ENCODE measurements around the gene AK9.

Gene AK9

DNA sequence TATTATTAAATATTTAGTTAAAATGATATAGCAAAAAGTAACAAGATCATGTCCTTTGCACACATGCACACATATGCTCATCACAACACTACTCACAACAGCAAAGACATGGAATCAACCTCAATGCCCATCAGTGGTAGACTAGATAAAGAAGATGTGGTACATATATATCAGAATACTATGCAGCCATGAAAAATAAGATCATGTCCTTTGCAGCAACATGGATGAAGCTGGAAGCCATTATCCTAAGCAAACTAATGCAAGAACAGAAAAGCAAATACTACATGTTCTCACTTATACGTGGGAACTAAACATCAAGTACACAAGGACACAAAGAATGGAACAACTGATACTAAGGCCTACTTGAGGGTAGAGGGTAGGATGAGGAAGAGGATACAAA lies 14.3 kb downstream of the AK9 start:
- Histone ChIP-seq H3K79me2 (ENCODE audit: insufficient read depth, low read length) (no peaks in the 10 kb centered on the region), H4K20me1 (ENCODE audit: insufficient read depth, low read length) (no peaks in the 10 kb centered on the region), H3K4me3 (ENCODE audit: low read depth, low read length, poor library complexity, severe bottlenecking) (no peak overlapping the region), H2AFZ (ENCODE audit: low read length) (no peak overlapping the region), H3K9me3 (ENCODE audit: low read length) (no peaks in the 10 kb centered on the region), H3K36me3 (ENCODE audit: insufficient read depth, low read length) (no peaks in the 10 kb centered on the region), H3K4me1 (ENCODE audit: insufficient read depth, low read length, severe bottlenecking) (no peaks in the 10 kb centered on the region), H3K27me3 (ENCODE audit: insufficient read depth, low read length) (no peaks in the 10 kb centered on the region), H3K9ac (ENCODE audit: low read length) (no peak overlapping the region), H3K4me2 (ENCODE audit: low read length) (no peak overlapping the region), H3F3A (ENCODE audit: insufficient read depth, low read length) (no peaks in the 10 kb centered on the region), H3K27ac (ENCODE audit: low read depth, low read length, poor library complexity, severe bottlenecking) (no peak overlapping the region), H3K9me2 (ENCODE audit: low read depth, low read length) (no peaks in the 10 kb centered on the region)
- no peak for TF ChIP-seq EZH2 (IDR thresholded peaks at IDR 0.05; ENCODE audit: borderline replicate concordance, low read length)
- TF ChIP-seq, protein P1, sequence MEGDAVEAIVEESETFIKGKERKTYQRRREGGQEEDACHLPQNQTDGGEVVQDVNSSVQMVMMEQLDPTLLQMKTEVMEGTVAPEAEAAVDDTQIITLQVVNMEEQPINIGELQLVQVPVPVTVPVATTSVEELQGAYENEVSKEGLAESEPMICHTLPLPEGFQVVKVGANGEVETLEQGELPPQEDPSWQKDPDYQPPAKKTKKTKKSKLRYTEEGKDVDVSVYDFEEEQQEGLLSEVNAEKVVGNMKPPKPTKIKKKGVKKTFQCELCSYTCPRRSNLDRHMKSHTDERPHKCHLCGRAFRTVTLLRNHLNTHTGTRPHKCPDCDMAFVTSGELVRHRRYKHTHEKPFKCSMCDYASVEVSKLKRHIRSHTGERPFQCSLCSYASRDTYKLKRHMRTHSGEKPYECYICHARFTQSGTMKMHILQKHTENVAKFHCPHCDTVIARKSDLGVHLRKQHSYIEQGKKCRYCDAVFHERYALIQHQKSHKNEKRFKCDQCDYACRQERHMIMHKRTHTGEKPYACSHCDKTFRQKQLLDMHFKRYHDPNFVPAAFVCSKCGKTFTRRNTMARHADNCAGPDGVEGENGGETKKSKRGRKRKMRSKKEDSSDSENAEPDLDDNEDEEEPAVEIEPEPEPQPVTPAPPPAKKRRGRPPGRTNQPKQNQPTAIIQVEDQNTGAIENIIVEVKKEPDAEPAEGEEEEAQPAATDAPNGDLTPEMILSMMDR (IDR thresholded peaks at IDR 0.05; ENCODE audit: low read length) = no peak

DNA sequence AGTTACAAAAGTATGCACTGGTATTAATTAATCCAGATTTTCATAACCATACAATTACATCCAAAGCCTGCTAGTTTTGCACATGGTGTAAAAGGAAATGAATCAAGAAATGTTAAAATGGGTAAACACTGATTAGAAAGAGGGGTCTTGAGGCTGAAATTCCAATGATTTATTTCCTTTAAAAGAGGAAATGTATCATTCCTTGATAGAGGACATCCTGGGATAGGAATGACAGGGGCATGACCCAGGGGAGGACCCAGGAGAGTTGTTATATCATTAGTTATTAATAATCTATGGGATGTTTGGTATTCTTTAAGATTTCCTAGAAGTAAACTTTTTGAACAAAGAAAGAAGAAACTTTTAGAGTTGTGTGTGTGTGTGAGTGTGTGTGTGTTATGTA lies 18.2 kb downstream of the AK9 start:
- no peaks in the 10 kb centered on the region for H3K79me2 ChIP-seq (ENCODE audit: insufficient read depth, low read length)
- no peaks in the 10 kb centered on the region for H3K27me3 ChIP-seq (ENCODE audit: insufficient read depth, low read length)
- H3K4me2 ChIP-seq (ENCODE audit: low read length) = no peak overlapping the region
- H3K9me3 ChIP-seq (ENCODE audit: low read length) = no peaks in the 10 kb centered on the region
- H4K20me1 ChIP-seq (ENCODE audit: insufficient read depth, low read length) = no peaks in the 10 kb centered on the region
- H3K27ac ChIP-seq (ENCODE audit: low read depth, low read length, poor library complexity, severe bottlenecking) = no peak overlapping the region
- no peak overlapping the region for H3K4me3 ChIP-seq (ENCODE audit: low read depth, low read length, poor library complexity, severe bottlenecking)
- H2AFZ ChIP-seq (ENCODE audit: low read length) = no peak overlapping the region
- TF ChIP-seq, protein P1 (IDR thresholded peaks at IDR 0.05; ENCODE audit: low read length) = no peak
- TF ChIP-seq EZH2 (IDR thresholded peaks at IDR 0.05; ENCODE audit: borderline replicate concordance, low read length) = no peak
- no peak overlapping the region for H3K9ac ChIP-seq (ENCODE audit: low read length)
- H3F3A ChIP-seq (ENCODE audit: insufficient read depth, low read length) = no peaks in the 10 kb centered on the region
- H3K36me3 ChIP-seq (ENCODE audit: insufficient read depth, low read length) = no peaks in the 10 kb centered on the region
- no peaks in the 10 kb centered on the region for H3K4me1 ChIP-seq (ENCODE audit: insufficient read depth, low read length, severe bottlenecking)
- no peaks in the 10 kb centered on the region for H3K9me2 ChIP-seq (ENCODE audit: low read depth, low read length)

DNA sequence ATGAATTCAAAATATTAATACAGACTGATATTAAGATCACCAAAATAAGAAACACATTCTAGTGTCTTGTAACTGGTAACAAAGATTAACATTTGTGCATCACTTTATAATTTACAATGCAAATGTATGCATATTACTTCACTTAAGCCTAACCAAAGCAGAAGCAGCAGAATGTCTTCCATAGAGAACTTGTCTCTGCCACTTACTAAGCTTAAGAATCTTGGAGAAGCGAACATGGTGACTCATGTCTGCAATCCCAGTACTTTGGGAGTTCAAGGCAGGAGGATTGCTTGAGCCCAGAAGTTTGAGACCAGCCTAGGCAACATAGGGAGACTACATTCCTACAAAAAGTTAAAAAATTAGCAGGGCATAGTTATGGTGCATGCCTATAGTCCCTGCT lies 18.8 kb downstream of the AK9 start:
- H3F3A ChIP-seq (ENCODE audit: insufficient read depth, low read length) = no peaks in the 10 kb centered on the region
- H3K79me2 ChIP-seq (ENCODE audit: insufficient read depth, low read length) = no peaks in the 10 kb centered on the region
- no peak overlapping the region for H3K4me3 ChIP-seq (ENCODE audit: low read depth, low read length, poor library complexity, severe bottlenecking)
- H3K27me3 ChIP-seq (ENCODE audit: insufficient read depth, low read length) = no peaks in the 10 kb centered on the region
- H3K4me1 ChIP-seq (ENCODE audit: insufficient read depth, low read length, severe bottlenecking) = no peaks in the 10 kb centered on the region
- no peak overlapping the region for H3K4me2 ChIP-seq (ENCODE audit: low read length)
- no peak overlapping the region for H3K27ac ChIP-seq (ENCODE audit: low read depth, low read length, poor library complexity, severe bottlenecking)
- TF ChIP-seq, protein P1 (IDR thresholded peaks at IDR 0.05; ENCODE audit: low read length) = no peak
- no peak for TF ChIP-seq EZH2 (IDR thresholded peaks at IDR 0.05; ENCODE audit: borderline replicate concordance, low read length)
- H3K36me3 ChIP-seq (ENCODE audit: insufficient read depth, low read length) = no peaks in the 10 kb centered on the region
- H3K9me3 ChIP-seq (ENCODE audit: low read length) = no peaks in the 10 kb centered on the region
- no peak overlapping the region for H3K9ac ChIP-seq (ENCODE audit: low read length)
- H3K9me2 ChIP-seq (ENCODE audit: low read depth, low read length) = no peaks in the 10 kb centered on the region
- no peaks in the 10 kb centered on the region for H4K20me1 ChIP-seq (ENCODE audit: insufficient read depth, low read length)
- H2AFZ ChIP-seq (ENCODE audit: low read length) = no peak overlapping the region
